Activated CD4-positive, CD25-positive, alpha-beta regulatory T cell (primary cell): ENCODE results near the gene PPIL4.

Source experiments
- DNase-seq, 4 experiments: peaks; one replicate each; lab custom pipeline; 2025; lab: John Stamatoyannopoulos, UW

PPIL4 gene

GRCh38 chr6:149545754-149546471, at the start of gene PPIL4:
TSS of gene PPIL4 (minus strand) at chr6:149546043. CDS start at chr6:149546005, 38 bp downstream.
- peak; percentile 91 to 95 (median 92) for DNase-seq

GRCh38 chr6:149593408-149593807, 47.6 kb upstream of the PPIL4 start:
- no peak for DNase-seq

GRCh38 chr6:149592983-149593382, 47.1 kb upstream of the PPIL4 start:
- DNase-seq, result no peak

GRCh38 chr6:149586149-149586548, 40.3 kb upstream of the PPIL4 start:
- DNase-seq, result no peak

- DNase-seq, result no peak
Observed at GRCh38 chr6:149581349-149581748, 35.5 kb upstream of the PPIL4 start.

GRCh38 chr6:149580880-149581279, 35.0 kb upstream of the PPIL4 start:
- no peak for DNase-seq

- no peak for DNase-seq
Observed at GRCh38 chr6:149567945-149568585, 22.2 kb upstream of the PPIL4 start.

- DNase-seq, result no peak
Observed at GRCh38 chr6:149567194-149567586, 21.3 kb upstream of the PPIL4 start.

GRCh38 chr6:149566410-149567193, 20.8 kb upstream of the PPIL4 start:
- DNase-seq, result peak; percentile 24 to 54 (median 46)

GRCh38 chr6:149565527-149566409, 19.9 kb upstream of the PPIL4 start, which contains the start of gene GINM1:
TSS of gene GINM1 (plus strand) at chr6:149566375. CDS start at chr6:149566415, 40 bp downstream.
- peak; percentile 81 to 92 (median 86) for DNase-seq

- DNase-seq, result no peak
Observed at GRCh38 chr6:149563928-149564325, 18.1 kb upstream of the PPIL4 start.

GRCh38 chr6:149563203-149563927, 17.5 kb upstream of the PPIL4 start:
- DNase-seq, result no peak

GRCh38 chr6:149560736-149561135, 14.9 kb upstream of the PPIL4 start:
- DNase-seq, result no peak

- DNase-seq, result no peak
Observed at GRCh38 chr6:149559389-149559788, 13.5 kb upstream of the PPIL4 start.

- DNase-seq, result no peak
Observed at GRCh38 chr6:149558029-149558428, 12.2 kb upstream of the PPIL4 start.

- no peak for DNase-seq
Observed at GRCh38 chr6:149551920-149552319, 6.1 kb upstream of the PPIL4 start.

GRCh38 chr6:149545258-149545753, 537 bp downstream of the PPIL4 start:
- peak in 3 of 4 experiments; percentile 14 to 32 (median 20) for DNase-seq

GRCh38 chr6:149544646-149545257, 1.1 kb downstream of the PPIL4 start:
- no peak for DNase-seq

- no peak for DNase-seq
Observed at GRCh38 chr6:149541139-149541538, 4.7 kb downstream of the PPIL4 start.

GRCh38 chr6:149534742-149535141, 11.1 kb downstream of the PPIL4 start:
- DNase-seq, result no peak
